CD14-positive monocyte (primary cell): ENCODE data around the gene PAFAH2. TPM values are rescaled to one million over a fixed set of nuclear protein-coding genes. Genes with fewer than 3 reads are reported as not detected.

Experiments used
- DNase-seq, 3 donors: peaks; one replicate each; pipeline ENCODE4 v3.0.0-alpha.2; 2011 to 2022
- H2AFZ ChIP-seq: 2 replicates; pipeline ENCODE4 v1.6.0; 2012; ENCODE audit warnings: mild to moderate bottlenecking, low read depth, low read length, inconsistent platforms; ENCODE audit not compliant: insufficient read depth, poor library complexity, severe bottlenecking
- H3K27ac ChIP-seq, 2 donors: 1 replicate in 1 of 2; 2 replicates in 1 of 2; pipeline ENCODE4 v1.5.1; 2012 to 2013; ENCODE audit warnings: low read length in 2 of 2, control low read depth in 1 of 2, inconsistent platforms in 1 of 2, low read depth in 1 of 2, mild to moderate bottlenecking in 1 of 2
- H3K27me3 ChIP-seq, 2 donors: one replicate each; pipeline versions ENCODE4 v1.6.0 to v1.6.1; 2011 to 2013; ENCODE audit warnings: low read length in 2 of 2; ENCODE audit not compliant: control insufficient read depth in 2 of 2, insufficient read depth in 2 of 2
- H3K36me3 ChIP-seq, 2 donors: replicated peaks in 1 of 2; 1 replicate in 1 of 2; 2 replicates in 1 of 2; pipeline versions ENCODE4 v1.5.1 to v1.6.1; 2012 to 2013; ENCODE audit warnings: low read length in 2 of 2, control low read depth in 1 of 2, inconsistent platforms in 1 of 2, mild to moderate bottlenecking in 1 of 2; ENCODE audit not compliant: insufficient read depth in 2 of 2, control insufficient read depth in 1 of 2
- H3K4me1 ChIP-seq, 2 donors: 1 replicate in 1 of 2; 2 replicates in 1 of 2; pipeline versions ENCODE4 v1.5.1 to v1.6.1; 2012 to 2013; ENCODE audit warnings: low read length in 2 of 2, control low read depth in 1 of 2, inconsistent platforms in 1 of 2, mild to moderate bottlenecking in 1 of 2, moderate library complexity in 1 of 2; ENCODE audit not compliant: insufficient read depth in 2 of 2, control insufficient read depth in 1 of 2
- H3K4me2 ChIP-seq: replicated peaks from 2 replicates; pipeline ENCODE3; 2012; ENCODE audit warnings: low read length, moderate library complexity, mild to moderate bottlenecking; ENCODE audit not compliant: poor library complexity, severe bottlenecking; ENCODE audit errors: extremely low read depth
- H3K4me3 ChIP-seq, 3 experiments: fragments of 200-600 bp in 1 of 3; sonication (generic) in 1 of 3; replicated peaks in 1 of 3; 1 replicate in 2 of 3; 2 replicates in 1 of 3; pipeline ENCODE4 v1.5.1; 2011 to 2013; ENCODE audit warnings: low read length in 3 of 3, mild to moderate bottlenecking in 3 of 3, control low read depth in 2 of 3, low read depth in 2 of 3, inconsistent platforms in 1 of 3, moderate library complexity in 1 of 3
- H3K79me2 ChIP-seq: 2 replicates; pipeline ENCODE4 v1.6.0; 2012; ENCODE audit warnings: mild to moderate bottlenecking, control low read depth, inconsistent platforms, low read length, moderate library complexity; ENCODE audit not compliant: insufficient read depth
- H3K9ac ChIP-seq: 2 replicates; pipeline ENCODE4 v1.6.0; 2017; ENCODE audit warnings: low read length, mild to moderate bottlenecking; ENCODE audit not compliant: insufficient read depth, poor library complexity, severe bottlenecking
- H3K9me3 ChIP-seq, 2 donors: replicated peaks in 1 of 2; 1 replicate in 1 of 2; 2 replicates in 1 of 2; pipeline versions ENCODE4 v1.5.1 to v1.6.1; 2012 to 2013; ENCODE audit warnings: low read length in 2 of 2, control low read depth in 1 of 2; ENCODE audit not compliant: control insufficient read depth in 1 of 2, insufficient read depth in 1 of 2
- H4K20me1 ChIP-seq: 2 replicates; pipeline ENCODE4 v1.6.0; 2012; ENCODE audit warnings: mild to moderate bottlenecking, low read length, control low read depth, moderate library complexity; ENCODE audit not compliant: insufficient read depth
- H3K27ac Mint-ChIP-seq, 7 donors: one replicate each; pipeline ENCODE4 v1.8.0; 2020; ENCODE audit warnings: mild to moderate bottlenecking in 7 of 7, mixed read lengths in 7 of 7, moderate library complexity in 6 of 7, inconsistent platforms in 2 of 7
- H3K27me3 Mint-ChIP-seq, 3 donors: one replicate each; pipeline ENCODE4 v1.8.0; 2021 to 2022; ENCODE audit warnings: low read depth in 3 of 3, mild to moderate bottlenecking in 3 of 3, mixed read lengths in 3 of 3, moderate library complexity in 3 of 3, inconsistent platforms in 1 of 3
- H3K36me3 Mint-ChIP-seq, 2 donors: one replicate each; pipeline ENCODE4 v1.8.0; 2020; ENCODE audit warnings: mixed read lengths in 2 of 2, inconsistent platforms in 1 of 2, mild to moderate bottlenecking in 1 of 2
- H3K4me1 Mint-ChIP-seq: one replicate; pipeline ENCODE4 v1.8.0; 2020; ENCODE audit warnings: mild to moderate bottlenecking, mixed read lengths
- H3K4me3 Mint-ChIP-seq, 2 donors: one replicate each; pipeline ENCODE4 v1.8.0; 2020; ENCODE audit warnings: mild to moderate bottlenecking in 2 of 2, mixed read lengths in 2 of 2, moderate library complexity in 1 of 2
- H3K9me3 Mint-ChIP-seq, 7 donors: one replicate each; pipeline ENCODE4 v1.8.0; 2020 to 2022; ENCODE audit warnings: mixed read lengths in 7 of 7, mild to moderate bottlenecking in 6 of 7, moderate library complexity in 6 of 7, inconsistent platforms in 2 of 7
- CTCF ChIP-seq: fragments of 200-600 bp; IDR thresholded peaks from one replicate; pipeline ENCODE4 v1.8.0; 2022; ENCODE audit warnings: antibody characterized with exemption, mild to moderate bottlenecking
- WGBS: methylation state at CpG from one replicate; pipeline ENCODE4 v1.1.5; 2013; ENCODE audit warnings: missing lambda C conversion rate; ENCODE audit not compliant: insufficient coverage; 5-methylcytosine and 5-hydroxymethylcytosine counted together
- intact Hi-C, 2 donors: fragments of 100-400 bp; cut with micrococcal nuclease; formaldehyde crosslinking; loops; one replicate each; pipeline versions ENCODE4 v1.15.0 to v1.15.1; 2023
- polyA plus RNA-seq, 3 donors: library from polyadenylated mRNA; depleted of rRNA in 1 of 3; unstranded in 2 of 3; stranded (reverse) in 1 of 3; fragments of 300-500 nt in 2 of 3; fragments of >200 nt in 1 of 3; fragmentation: Illumina TruSeq in 2 of 3; gene quantifications; 1 replicate in 2 of 3; 2 replicates in 1 of 3; pipeline ENCODE4 v1.2.3, GENCODE V29; 2012 to 2021

PAFAH2 gene
- polyA plus RNA-seq, 3 donors, result 6.4 to 9.2 (median 6.8) TPM

DNA sequence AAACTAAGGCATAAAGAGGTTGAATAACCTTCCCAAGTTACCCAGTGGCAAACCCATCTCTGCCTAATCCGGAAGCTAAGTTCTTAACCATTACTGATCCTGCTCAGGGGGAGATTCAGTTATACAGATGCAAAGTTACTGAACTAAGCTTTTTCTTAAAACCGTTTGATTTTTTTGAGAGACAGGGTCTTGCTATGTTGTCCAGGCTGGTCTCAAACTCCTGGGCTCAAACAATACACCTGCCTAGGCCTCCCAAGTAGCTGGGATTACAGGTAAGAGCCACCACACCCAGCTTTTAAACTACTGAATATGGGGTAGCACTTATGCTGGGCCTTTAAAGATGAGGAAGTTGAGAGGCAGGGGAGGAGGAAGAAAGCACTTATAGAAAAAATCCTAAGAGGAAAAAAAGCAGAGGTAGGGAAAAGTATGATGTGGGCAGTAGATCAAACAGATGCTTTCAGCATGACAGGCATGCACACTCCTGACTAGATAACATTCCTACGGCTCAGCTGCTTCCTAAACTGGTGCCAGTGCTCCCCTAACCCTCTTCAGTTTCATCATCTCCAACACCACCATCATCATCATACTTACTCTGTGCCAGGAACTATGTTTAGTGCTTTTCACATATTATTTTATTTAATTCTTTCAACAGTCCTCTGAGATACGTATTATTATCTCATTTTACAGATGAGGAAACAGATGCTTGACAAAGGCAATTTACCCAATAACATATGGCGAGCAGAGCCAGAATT lies 5.8 kb downstream of the PAFAH2 start:
- Histone ChIP-seq H4K20me1 (peaks cover 10% of the 10 kb centered on the region), H3K79me2 (peaks cover 40% of the 10 kb centered on the region), H3K4me1 (peaks cover 33 to 38% of the 10 kb centered on the region in 2 donors), H3K36me3 (peaks cover 12 to 47% of the 10 kb centered on the region in 2 donors), H3K27ac (peak overlapping the region in 1 of 2 donors; percentile 38), H3K4me3 (no peak overlapping the region), H3K27me3 (no peaks in the 10 kb centered on the region), H3K4me2 (no peak overlapping the region), H3K9me3 (no peaks in the 10 kb centered on the region), H3K9ac (no peak overlapping the region), H2AFZ (no peak overlapping the region)
- DNase-seq, result no peak
- peaks cover 42% of the 10 kb centered on the region for H3K4me1 Mint-ChIP-seq
- intact Hi-C loops, result no loop called here
- H3K36me3 Mint-ChIP-seq, result peaks cover 34 to 41% of the 10 kb centered on the region in 2 donors
- no peaks in the 10 kb centered on the region for H3K9me3 Mint-ChIP-seq
- no peak overlapping the region for H3K4me3 Mint-ChIP-seq
- 17% methylated on average over 1 of the region's 5 CpGs for WGBS
- no peak for TF ChIP-seq CTCF
- peaks cover 0 to 7% (median 0%) of the 10 kb centered on the region in 3 donors for H3K27me3 Mint-ChIP-seq
- H3K27ac Mint-ChIP-seq, result peak overlapping the region in 4 of 7 donors; percentile 0 to 68 (median 26)

- peak overlapping the region; percentile 15 for H2AFZ ChIP-seq
- peak overlapping the region; percentile 34 for H3K4me2 ChIP-seq
- no peaks in the 10 kb centered on the region for H3K9me3 ChIP-seq
- TF ChIP-seq CTCF, result no peak
- intact Hi-C loops, result no loop called here
- no peak for DNase-seq
- peak overlapping the region; percentile 6 for H3K9ac ChIP-seq
- Mint-ChIP-seq H3K4me3 (peak overlapping the region; percentile 3 to 84), H3K4me1 (peaks cover 31% of the 10 kb centered on the region), H3K36me3 (peaks cover 39 to 45% of the 10 kb centered on the region in 2 donors), H3K27me3 (peaks cover 0 to 7% (median 0%) of the 10 kb centered on the region in 3 donors), H3K9me3 (no peaks in the 10 kb centered on the region), H3K27ac (peak overlapping the region in 4 of 7 donors; percentile 13 to 82 (median 34))
- WGBS, result 59% methylated on average over 7 of the region's 15 CpGs
- peaks cover 37% of the 10 kb centered on the region for H3K79me2 ChIP-seq
- H3K4me1 ChIP-seq, result peaks cover 20 to 25% of the 10 kb centered on the region in 2 donors
- no peak overlapping the region for H3K27ac ChIP-seq
- peaks cover 10% of the 10 kb centered on the region for H4K20me1 ChIP-seq
- H3K36me3 ChIP-seq, result peaks cover 17 to 56% of the 10 kb centered on the region in 2 donors
- H3K27me3 ChIP-seq, result no peaks in the 10 kb centered on the region
- H3K4me3 ChIP-seq, result no peak overlapping the region
Observed at GRCh38 chr1:25990702-25991395, 7.0 kb downstream of the PAFAH2 start.
